ENCODE results near the gene FAM117A.
"Not testable (repeated sequence)": the region's sequence is repeated elsewhere in the genome, so short reads cannot be mapped to it uniquely, and the experiment has no call there.

Gene FAM117A

GRCh38 chr17:49676276-49676868 lies 87.6 kb downstream of the FAM117A start:
- no peak for DNase-seq

GRCh38 chr17:49674507-49674906 lies 89.4 kb downstream of the FAM117A start:
- no peak for DNase-seq

GRCh38 chr17:49673679-49674078 lies 90.3 kb downstream of the FAM117A start:
- DNase-seq, result not testable (repeated sequence)

- DNase-seq, result no peak
These were observed 93.3 kb downstream of the FAM117A start for GRCh38 chr17:49670641-49671040.

- DNase-seq, result no peak
These were observed 93.9 kb downstream of the FAM117A start for GRCh38 chr17:49670002-49670401.

GRCh38 chr17:49667854-49668253 lies 96.1 kb downstream of the FAM117A start:
- DNase-seq, result no peak

GRCh38 chr17:49664706-49665211 lies 99.2 kb downstream of the FAM117A start:
- no peak for DNase-seq

All from activated effector memory CD4-positive, alpha-beta T cell treated with Interleukin-2 at 50 U/mL for 16 hours (primary cell).